GM12878 (cell line): ENCODE results near the gene MTO1. TPM values are rescaled to one million over a fixed set of nuclear protein-coding genes. Genes with fewer than 3 reads are reported as not detected.

Experiments
- BACH1 ChIP-seq: fragments of 450-650 bp; IDR thresholded peaks from 2 replicates; pipeline ENCODE4 v1.6.1; 2017; ENCODE audit warnings: mild to moderate bottlenecking, borderline replicate concordance
- IKZF2 ChIP-seq, 2 experiments: fragments of 450-650 bp; IDR thresholded peaks; 2 replicates each; pipeline ENCODE4 v1.6.1; 2017; ENCODE audit warnings: mild to moderate bottlenecking in 2 of 2, moderate library complexity in 2 of 2
- NR2F1 ChIP-seq: fragments of 450-650 bp; conservative IDR thresholded peaks from 2 replicates; pipeline ENCODE4 v1.6.1; 2017; ENCODE audit warnings: mild to moderate bottlenecking
- RB1 ChIP-seq: fragments of 450-650 bp; formaldehyde crosslinking; IDR thresholded peaks from 2 replicates; pipeline ENCODE4 v1.6.1; 2017; ENCODE audit warnings: mild to moderate bottlenecking, borderline replicate concordance
- polyA plus RNA-seq, 11 experiments: library from polyadenylated mRNA; depleted of rRNA in 4 of 11; unstranded in 6 of 11; stranded (reverse) in 5 of 11; fragments of >200 nt; fragmentation: Nextera tagmentation in 4 of 11; fragmentation: Illumina TruSeq in 1 of 11; extraction: Ambion mirVana in 4 of 11; extraction: Trizol in 1 of 11; gene quantifications; 1 replicate in 1 of 11; 2 replicates in 10 of 11; pipeline versions ENCODE4 v1.2.1 to v1.2.3, GENCODE V29; 2011 to 2016; ENCODE audit warnings: inconsistent platforms in 2 of 11, missing spikeins in 2 of 11, low read depth in 1 of 11
- total RNA-seq, 4 experiments: library from RNA; depleted of rRNA in 3 of 4; stranded (reverse); fragments of >200 nt in 3 of 4; fragmentation: Illumina TruSeq in 1 of 4; extraction: Trizol in 1 of 4; gene quantifications; 2 replicates each; pipeline versions ENCODE4 v1.2.1 to v1.2.3, GENCODE V29; 2013 to 2021
- TF ChIP-seq, protein P1 (sequence below): IDR thresholded peaks from 2 replicates; pipeline ENCODE4 v1.6.1; 2012; ENCODE audit warnings: improper control_type of control experiment, low read depth, low read length; ENCODE audit not compliant: insufficient replicate concordance
- TF ChIP-seq, protein P2 (sequence below): IDR thresholded peaks from 2 replicates; pipeline ENCODE4 v1.6.1; 2011; ENCODE audit warnings: mild to moderate bottlenecking, low read depth, low read length, moderate library complexity; ENCODE audit not compliant: insufficient replicate concordance

The MTO1 gene
- total and polyA plus RNA-seq, 10 of the 15 experiments (the other 5 are each of a cell fraction or from before 2014, with no cell fraction given): 24.8 to 53.6 (median 33.1) TPM

DNA sequence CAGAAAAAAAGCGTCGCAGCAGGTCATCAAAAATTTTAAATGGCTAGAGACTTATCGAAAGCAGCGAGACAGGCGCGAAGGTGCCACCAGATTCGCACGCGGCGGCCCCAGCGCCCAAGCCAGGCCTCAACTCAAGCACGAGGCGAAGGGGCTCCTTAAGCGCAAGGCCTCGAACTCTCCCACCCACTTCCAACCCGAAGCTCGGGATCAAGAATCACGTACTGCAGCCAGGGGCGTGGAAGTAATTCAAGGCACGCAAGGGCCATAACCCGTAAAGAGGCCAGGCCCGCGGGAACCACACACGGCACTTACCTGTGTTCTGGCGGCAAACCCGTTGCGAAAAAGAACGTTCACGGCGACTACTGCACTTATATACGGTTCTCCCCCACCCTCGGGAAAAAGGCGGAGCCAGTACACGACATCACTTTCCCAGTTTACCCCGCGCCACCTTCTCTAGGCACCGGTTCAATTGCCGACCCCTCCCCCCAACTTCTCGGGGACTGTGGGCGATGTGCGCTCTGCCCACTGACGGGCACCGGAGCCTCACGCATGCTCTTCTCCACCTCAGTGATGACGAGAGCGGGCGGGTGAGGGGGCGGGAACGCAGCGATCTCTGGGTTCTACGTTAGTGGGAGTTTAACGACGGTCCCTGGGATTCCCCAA lies 59.3 kb downstream of the MTO1 start, which contains the start of gene EEF1A1 (continued):
- TF ChIP-seq, protein P1, sequence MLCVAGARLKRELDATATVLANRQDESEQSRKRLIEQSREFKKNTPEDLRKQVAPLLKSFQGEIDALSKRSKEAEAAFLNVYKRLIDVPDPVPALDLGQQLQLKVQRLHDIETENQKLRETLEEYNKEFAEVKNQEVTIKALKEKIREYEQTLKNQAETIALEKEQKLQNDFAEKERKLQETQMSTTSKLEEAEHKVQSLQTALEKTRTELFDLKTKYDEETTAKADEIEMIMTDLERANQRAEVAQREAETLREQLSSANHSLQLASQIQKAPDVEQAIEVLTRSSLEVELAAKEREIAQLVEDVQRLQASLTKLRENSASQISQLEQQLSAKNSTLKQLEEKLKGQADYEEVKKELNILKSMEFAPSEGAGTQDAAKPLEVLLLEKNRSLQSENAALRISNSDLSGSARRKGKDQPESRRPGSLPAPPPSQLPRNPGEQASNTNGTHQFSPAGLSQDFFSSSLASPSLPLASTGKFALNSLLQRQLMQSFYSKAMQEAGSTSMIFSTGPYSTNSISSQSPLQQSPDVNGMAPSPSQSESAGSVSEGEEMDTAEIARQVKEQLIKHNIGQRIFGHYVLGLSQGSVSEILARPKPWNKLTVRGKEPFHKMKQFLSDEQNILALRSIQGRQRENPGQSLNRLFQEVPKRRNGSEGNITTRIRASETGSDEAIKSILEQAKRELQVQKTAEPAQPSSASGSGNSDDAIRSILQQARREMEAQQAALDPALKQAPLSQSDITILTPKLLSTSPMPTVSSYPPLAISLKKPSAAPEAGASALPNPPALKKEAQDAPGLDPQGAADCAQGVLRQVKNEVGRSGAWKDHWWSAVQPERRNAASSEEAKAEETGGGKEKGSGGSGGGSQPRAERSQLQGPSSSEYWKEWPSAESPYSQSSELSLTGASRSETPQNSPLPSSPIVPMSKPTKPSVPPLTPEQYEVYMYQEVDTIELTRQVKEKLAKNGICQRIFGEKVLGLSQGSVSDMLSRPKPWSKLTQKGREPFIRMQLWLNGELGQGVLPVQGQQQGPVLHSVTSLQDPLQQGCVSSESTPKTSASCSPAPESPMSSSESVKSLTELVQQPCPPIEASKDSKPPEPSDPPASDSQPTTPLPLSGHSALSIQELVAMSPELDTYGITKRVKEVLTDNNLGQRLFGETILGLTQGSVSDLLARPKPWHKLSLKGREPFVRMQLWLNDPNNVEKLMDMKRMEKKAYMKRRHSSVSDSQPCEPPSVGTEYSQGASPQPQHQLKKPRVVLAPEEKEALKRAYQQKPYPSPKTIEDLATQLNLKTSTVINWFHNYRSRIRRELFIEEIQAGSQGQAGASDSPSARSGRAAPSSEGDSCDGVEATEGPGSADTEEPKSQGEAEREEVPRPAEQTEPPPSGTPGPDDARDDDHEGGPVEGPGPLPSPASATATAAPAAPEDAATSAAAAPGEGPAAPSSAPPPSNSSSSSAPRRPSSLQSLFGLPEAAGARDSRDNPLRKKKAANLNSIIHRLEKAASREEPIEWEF: no peak
- no peak; a peak in 2 of 4 replicates for TF ChIP-seq IKZF2 (IDR thresholded peaks at IDR 0.05)
- TF ChIP-seq NR2F1: no peak
- TF ChIP-seq RB1: peak; percentile 81; the same call in 1 of the 2 replicates
- peak; percentile 87 for TF ChIP-seq BACH1
- TF ChIP-seq, protein P2, sequence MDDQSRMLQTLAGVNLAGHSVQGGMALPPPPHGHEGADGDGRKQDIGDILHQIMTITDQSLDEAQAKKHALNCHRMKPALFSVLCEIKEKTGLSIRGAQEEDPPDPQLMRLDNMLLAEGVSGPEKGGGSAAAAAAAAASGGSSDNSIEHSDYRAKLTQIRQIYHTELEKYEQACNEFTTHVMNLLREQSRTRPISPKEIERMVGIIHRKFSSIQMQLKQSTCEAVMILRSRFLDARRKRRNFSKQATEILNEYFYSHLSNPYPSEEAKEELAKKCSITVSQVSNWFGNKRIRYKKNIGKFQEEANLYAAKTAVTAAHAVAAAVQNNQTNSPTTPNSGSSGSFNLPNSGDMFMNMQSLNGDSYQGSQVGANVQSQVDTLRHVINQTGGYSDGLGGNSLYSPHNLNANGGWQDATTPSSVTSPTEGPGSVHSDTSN: no peak
